ENCODE data around the gene IFITM1.

GRCh38 chr11:330307-330693 is 16.5 kb downstream of the IFITM1 start:
- TF ChIP-seq EZH2phosphoT487 (IDR thresholded peaks at IDR 0.05; ENCODE audit: insufficient read depth, low read depth) (no peak), EZH2 (IDR thresholded peaks at IDR 0.05; ENCODE audit: insufficient read depth, poor library complexity, severe bottlenecking) (no peak)
